Suppressor macrophage treated with lipopolysaccharide for 1 hour (primary cell): ENCODE results near the gene EFCAB11.

Experiments used
- DNase-seq, 3 donors: peaks; one replicate each; pipeline ENCODE4 v3.0.0-alpha.2; 2020 to 2022

Gene EFCAB11

DNA sequence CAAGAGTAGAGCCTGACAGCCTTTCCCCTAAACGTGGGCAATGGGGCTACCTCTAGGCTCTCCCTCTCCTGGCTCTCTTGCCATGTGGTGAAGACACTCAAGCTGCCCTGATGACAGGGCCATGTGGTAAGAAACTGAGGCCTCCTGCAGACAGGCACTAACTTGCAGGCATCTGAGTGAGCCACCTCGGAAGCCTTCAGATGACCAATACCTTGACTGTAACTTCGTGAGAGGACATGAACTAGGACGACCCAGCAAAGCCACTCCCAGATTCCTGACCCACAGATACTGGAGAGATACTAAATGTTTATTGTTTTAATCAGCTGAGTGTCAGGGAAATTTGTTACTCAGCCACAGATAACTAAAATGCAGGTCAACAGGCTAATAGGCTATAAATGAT lies 96.4 kb downstream of the EFCAB11 start:
- no peak for DNase-seq

DNA sequence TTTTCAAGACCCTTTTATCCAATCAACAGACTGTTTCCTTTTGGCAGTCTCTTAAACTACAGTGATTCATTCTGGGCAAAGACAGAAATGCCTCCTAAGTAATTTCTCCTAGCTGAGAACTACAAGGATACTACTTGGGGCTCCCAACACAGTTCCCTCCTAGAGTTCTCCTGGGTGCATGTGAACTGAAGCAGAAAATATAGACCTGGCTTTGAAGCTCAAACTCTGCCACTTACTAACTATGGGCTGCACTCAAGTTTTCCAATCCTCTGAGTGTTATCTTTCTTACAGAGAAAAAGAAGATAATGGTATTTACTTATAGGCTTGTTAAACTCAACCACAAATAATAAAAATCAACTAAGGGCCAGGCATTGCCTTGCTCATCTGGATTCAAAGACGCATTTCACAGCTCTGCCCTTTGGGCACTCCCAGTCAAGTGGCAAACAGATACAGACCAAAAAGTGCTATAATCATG lies 97.6 kb downstream of the EFCAB11 start:
- no peak for DNase-seq

DNA sequence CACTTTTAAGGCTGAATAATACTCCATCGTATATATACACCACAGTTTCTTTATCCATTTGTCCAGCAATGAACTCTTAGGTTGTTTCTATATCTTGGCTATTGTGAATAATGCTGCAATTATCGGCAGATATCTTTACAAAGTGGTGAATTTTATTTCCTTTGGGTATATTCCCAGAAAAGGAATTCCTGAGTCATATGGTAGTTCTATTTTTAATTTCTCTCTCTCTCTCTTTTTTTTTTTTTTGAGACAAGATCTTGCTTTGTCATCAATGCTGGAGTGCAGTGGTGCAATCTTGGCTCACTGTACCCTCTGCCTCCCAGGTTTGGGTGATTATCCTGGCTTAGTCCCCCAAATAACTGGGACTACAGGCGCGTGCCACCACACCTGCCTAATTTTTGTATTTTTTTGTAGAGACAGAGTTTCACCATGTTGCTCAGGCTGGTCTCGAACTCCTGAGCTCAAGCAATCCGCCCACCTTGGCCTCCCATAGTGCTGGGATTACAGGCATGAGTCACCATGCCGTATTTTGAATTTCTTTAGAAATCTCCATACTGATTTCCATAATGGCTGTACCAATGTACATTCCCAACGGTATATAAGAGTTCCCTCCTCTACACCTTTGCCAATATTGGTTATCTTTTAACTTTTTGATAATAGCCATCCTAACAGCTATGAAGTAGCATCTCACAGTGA lies 98.4 kb downstream of the EFCAB11 start:
- DNase-seq, result no peak

DNA sequence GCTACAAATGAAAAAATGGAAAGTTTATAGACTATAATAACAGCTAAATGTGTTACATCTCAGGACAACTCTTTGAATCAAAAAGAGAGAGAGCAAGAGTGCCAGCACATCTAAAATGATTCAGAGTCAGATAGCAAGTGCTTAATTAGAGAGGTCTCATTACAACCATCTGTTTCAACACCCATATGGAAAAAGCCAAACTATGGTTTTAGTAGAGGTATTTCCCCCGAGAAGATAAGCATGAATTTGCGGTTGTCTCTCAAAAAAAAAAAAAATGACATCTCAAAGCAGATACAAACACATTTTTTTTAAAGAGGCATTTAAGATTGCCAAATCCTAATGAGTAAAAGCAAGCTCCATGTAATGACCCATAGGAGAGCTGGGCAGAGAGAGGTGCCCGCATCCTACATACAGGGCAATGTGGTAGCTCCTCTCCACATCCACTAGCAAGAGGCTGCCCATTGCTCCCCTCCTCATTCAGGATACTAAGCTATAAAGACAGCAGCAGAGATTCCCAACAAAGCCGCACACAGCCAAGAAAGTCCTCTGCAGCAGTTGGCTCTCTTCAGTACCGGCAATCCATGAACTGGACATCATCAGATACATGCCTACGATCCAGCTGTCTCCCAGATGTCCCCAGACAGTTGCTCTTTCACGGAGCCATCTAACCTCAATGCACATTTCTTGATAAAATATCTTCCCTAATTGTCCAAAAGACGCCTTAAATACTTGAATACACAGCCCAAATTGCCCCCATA lies 100.4 kb downstream of the EFCAB11 start:
- DNase-seq, result no peak

DNA sequence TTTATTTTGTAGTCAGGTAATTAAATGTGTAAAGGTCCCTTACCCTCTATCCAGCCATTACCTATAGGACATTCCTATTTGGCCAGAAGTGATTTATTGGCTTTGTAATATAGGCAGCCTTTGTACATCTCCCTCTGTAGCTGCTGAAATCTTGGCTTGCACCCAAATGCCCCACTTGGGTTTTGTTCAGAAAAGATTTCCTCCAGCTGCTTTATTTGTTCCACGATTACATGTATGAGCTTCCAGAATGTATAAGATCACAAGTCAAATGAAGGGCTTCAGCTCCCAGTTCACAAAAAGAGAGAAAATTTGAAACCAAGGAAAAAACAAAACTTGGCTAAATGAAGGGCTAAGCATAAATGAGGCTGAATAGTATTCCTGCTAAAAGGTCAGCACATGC lies 103.4 kb downstream of the EFCAB11 start:
- DNase-seq, result no peak

DNA sequence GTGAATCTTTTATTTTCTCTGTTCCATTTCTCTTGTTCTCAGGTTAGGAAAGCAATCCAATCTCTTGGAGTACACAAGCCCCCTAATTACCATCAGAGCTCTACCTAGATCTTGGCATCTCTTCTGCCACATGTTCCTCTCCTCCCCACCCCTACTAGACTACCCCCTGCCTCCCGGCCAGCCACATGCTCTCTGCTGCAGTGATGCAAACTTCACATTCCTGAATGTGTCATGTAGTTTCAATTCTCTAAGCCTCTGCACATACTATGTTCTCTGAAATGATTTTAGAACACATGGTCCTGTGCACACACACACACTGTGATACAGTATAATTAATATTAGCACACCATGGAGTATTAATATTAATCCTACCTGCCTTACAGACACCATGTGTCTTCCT lies 104.6 kb downstream of the EFCAB11 start:
- DNase-seq, result no peak

DNA sequence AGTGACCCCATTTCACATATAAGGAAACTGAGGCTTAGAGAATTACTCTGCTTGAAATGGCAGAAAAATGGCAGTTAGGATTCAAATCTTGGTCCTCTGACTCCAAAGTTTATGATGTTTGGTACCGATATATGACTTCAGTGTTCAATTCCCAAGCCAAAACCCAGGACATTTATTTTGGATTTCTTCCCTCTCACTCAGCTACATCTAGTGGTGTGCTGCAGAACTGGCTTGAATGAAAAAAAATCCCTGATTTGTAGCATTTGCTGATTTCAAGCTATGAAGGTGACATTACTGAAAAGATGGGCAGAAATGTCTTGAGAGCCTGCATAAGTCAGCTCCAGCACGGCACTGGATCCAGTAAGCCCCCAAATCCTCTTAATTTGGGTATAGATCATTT lies 106.4 kb downstream of the EFCAB11 start:
- no peak for DNase-seq

DNA sequence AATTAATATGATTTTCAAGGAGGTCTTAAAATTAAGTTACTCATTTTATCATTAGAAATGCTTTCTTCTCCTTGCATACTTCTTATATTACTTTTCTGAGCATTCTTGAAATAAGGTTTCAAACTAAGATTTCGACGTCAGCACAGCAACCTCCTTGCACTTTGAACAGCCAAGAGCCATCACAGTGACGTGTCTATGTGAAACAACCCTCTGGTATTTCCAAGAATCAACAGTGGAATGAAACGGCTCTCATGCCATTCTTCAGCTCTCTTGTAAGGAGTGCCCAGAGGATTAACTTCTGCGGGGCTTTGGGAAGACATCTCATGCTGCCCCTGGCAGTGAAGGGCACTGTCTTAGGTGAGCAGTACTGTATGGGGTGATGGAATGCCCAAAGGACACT lies 109.2 kb downstream of the EFCAB11 start:
- no peak for DNase-seq

DNA sequence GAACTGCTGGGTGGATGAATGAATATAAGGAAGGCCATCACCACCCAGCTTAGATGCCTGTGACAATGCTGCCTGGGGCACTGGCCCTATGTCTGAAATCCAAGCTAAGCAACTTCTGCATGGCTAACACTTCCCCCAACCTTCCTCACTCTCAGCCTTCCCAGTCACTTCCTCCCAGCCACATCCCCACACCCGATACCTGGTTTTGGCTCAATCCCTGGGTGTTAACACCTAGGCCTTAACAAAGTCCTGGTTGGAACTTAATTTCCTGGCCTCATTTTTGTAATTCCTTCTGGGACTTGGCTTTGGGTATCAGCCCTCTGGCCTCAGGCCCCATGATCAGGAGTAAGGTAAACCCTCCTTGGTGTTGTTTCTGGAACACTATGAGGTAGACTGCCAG lies 110.0 kb downstream of the EFCAB11 start:
- DNase-seq, result no peak

DNA sequence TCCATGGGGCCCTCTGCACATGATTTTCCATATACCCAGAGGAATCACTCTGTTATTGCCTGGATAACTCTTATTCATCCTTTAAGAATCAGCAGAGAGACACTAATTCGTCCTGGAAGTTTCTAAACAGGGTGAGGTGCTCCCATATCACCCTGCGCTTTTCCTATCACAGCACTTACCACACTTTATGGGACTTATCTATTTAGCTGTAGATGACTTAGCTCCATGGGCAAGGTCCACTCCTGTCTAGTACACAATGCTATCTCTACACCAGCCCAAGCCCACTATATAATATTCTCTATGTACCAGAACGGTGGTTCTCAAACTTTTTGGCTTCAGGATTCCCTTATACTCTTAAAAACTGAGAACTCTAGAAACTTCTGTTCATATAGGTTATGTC lies 111.7 kb downstream of the EFCAB11 start:
- no peak for DNase-seq

DNA sequence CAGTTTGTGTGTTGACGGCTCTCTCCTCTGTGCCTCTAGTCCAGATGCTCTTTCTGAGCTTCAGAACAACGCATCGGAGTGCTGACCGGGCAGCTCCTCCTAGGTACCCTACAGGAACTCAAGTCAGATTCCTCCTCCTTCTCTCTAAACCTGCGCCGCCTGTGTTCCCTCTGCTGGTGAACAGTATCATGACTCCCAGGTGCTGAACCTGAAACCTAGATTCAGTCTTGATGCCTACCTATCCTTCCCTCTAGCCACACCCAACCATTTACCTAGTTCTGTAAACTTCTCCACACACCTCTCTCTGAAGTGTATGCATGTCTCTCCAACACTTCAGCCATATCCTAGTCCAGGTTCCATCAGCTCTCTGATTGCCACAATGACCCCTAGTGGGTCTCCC lies 112.7 kb downstream of the EFCAB11 start:
- DNase-seq, result no peak

DNA sequence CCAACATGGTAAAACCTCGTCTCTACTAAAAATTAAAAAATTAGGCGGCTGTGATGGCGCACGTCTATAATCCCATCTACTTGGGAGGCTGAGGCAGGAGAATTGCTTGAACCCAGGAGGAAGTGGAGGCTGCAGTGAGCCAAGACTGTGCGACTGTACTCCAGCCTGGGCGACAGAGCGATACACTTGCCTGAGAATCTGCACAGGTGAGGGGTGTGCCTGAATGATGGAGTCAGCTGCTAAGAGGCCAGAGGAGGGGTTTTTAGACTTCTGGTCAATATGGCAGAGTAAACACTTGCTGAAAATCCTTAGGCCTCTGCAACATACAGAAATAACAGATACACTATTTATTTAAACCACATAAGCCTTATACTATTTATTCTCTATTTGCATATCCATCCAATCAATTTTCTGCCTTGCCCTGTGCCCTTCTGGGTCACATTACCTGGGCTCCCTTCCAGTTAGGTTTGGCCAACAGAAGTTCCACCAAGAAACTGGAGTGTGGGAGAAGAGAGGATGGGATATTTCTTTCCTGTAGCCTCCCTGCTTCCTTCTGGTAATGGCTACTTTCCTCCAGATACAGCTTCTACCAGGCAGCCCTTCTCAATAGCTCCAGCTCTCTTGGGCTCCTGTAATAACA lies 117.6 kb downstream of the EFCAB11 start:
- no peak for DNase-seq

DNA sequence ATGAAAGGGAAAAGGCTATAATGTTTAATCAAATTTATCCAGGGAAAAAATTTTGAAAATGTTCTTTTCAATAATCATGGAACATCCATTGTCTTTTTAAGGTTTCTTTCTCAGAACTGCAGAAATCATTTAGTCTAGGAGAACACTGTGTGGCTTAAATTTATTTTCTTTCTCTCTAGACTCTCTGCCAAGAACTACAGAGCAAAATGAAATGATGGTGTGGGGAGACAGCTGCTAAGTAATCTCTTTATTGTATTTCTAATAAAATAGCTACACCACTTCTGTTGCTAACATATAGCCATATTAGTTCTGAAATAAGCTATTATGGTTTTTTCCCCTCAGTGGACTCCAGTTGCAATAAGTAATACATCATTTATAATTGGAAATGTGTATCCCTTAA lies 120.9 kb downstream of the EFCAB11 start:
- no peak for DNase-seq

DNA sequence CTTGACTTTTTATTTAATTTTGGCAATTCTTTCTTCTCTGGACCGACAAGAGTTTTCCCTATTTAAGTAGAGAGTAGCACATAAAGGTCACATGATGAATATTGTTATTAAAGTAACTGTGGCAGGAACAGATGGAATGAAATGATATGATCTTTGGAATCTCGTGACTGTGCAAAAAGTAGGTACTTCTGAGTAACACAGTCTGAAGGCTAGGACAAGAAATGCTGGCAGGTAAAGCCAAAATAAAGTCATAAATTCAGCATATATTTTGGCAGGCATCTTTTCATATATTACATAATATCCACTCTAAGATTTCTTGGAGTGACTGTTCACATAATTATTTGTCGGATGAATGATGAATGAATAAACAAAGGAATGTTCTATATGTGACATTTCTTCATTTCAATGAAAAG lies 121.4 kb downstream of the EFCAB11 start:
- no peak for DNase-seq

DNA sequence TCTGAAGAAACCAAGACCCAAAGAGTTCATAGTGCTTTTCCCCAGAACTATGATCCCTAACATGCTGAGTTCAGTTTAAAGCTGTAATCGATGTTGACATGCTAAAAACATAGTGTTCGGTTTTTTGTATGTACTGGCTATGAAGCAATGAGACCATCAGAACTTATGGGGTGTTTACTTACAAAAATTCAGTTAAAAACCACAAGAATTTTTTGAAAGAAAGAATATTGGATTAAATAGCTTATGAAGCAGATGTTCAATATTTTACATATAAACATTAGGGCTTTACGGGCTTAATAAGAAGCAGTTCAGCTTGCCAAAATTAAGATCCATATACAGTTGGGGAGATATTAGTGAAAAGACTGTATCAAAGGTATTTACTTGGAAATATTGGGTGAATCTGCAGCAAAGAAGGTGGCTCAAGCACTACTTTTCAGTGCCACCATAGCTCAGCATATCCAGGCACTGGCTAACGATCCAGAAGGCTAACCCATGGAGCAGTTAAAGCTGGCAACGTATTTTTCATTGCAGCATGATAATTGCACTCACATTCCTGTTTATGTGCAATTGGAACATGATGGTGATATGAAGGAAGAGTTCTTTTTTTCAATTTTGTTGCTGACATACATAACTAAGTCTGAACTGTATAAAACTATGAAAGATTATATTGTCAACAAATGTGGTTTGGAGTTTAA lies 125.9 kb downstream of the EFCAB11 start:
- DNase-seq, result no peak

DNA sequence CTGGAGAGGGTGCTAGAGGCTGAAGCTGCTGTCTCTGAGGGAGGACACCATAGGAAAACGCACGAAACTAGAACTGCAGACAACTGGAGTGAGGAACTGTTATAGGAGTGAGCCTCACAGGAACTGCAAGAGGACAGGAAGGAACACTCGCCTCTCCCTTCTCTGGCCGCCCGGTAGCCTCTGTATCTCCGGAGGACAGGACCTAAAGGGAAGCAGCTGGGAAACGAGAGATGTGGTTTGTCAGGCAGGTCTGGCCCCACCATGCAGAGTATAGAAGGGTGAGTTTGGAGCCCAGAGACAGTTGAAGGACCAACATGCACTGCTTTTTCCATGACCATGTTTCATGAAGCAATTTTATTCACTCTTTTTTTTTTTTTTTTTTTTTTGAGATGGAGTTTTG lies 127.3 kb downstream of the EFCAB11 start:
- DNase-seq, result peak in 1 of 3 donors; percentile 9

DNA sequence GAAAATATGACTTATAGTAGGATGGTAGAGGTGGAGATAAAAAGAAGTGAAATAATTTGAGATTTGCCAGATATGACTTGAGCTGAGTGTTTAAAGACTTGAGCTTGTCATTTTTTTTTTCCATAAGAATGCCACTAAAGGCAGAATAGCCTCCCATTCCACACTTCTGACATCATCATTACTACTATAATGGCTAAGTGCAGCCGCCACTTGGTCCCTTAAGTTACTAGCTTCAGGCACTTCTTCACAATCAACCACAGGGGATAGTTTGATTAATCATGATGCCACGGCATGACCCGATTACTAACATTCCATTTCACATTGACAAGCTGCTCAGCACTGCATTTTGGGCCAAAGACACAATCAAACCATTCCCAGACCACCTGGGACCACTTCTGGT lies 127.9 kb downstream of the EFCAB11 start:
- DNase-seq, result no peak

DNA sequence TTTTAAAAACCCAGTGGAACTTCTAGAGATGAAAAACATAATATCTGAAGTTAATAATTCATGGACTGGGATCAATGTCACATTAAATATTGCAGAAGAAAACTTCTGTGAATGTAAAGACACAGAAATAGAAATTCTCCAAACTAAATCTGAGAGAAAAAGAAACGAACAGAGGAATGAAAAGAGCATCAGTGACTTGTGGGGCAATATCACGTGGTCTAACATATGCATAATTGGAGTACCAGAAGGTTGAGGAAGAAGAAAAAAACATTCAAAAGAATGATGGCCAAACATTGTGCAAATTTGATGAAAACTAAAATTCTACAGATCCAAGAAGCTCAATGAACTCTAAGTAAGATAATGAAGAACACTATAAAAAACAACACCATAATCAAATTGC lies 130.8 kb downstream of the EFCAB11 start:
- no peak for DNase-seq

DNA sequence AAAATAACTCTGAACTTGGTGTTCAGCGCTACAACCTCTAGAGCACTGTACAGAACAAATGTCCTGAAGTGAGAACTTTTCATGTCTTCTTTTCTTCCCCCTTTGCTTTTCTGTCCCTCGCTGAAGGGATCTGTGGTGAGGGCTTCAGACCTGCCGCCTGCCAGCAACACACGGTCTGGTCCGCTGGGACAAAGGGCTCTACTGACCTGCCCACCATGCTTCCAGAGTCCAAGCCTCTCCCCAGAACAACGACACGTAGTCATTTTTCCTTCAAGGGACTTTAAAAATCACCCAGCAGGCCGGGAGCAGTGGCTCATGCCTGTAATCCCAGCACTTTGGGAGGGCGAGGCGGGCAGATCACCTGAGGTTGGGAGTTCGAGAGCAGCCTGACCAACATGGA lies 140.4 kb downstream of the EFCAB11 start:
- no peak for DNase-seq

DNA sequence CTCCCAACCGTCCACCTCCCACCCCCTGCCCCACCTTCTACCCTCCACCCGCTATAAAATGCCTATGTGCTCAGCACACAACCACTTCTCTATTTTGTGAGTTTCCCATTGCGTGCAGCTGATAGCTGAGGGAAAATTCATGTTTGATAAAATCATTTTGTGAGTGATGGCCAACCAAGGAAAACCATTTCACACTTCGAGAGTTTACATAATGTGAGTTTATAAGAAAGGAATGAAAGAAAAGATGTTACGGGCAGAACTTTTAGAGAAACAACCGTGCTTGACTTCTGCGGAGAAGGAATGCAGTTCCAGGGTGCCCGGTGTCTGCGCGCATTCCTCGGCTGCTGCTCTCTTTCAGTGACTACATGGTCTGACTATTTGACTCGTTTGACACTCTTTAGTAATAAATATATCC lies 140.9 kb downstream of the EFCAB11 start:
- no peak for DNase-seq

DNA sequence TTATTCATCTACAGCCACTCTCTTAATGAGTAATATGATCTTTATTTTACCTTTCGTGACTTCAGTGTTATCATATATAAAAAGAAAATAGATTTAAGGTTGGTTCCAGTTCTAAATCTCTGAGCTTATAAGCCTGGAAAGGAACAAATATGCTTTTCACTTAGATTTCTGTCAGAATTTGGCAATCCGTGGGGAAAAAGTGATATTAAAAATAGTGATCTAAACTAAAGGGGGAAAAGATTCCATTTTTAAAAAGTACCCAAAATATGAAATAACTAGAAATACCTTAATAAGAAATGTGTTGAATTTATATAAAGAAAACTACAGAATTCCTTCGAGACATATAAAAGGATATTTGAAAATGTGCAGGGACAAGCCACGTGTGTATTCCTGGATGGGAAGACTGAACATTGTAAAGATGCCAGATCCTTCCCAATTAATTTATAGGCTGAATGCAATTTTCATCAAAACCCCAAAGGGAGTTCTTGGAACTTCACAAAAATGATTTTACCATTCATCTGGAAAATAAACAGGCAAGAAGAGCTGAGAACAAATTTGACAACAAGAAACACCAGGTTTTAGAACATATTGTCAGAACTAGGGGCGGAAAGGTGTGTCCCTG lies 142.5 kb downstream of the EFCAB11 start:
- no peak for DNase-seq

DNA sequence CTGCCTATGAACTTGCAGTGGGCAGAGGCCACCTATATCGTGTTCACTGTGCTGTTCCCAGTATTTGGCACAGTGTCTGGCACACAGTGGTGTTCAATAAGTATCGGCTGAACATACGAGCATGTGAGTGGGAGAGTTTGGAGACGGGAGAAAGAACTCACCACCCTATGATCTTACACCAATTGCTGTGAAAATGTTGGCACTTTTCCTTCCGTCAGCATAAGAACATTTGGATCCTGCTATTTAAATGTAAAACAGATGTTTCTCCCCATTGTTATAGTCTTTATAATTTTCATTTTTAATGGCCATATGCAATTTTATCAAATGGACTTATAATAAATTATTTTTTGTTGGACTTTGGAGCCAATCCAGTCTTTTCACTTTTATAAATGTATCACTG lies 144.4 kb downstream of the EFCAB11 start:
- no peak for DNase-seq

DNA sequence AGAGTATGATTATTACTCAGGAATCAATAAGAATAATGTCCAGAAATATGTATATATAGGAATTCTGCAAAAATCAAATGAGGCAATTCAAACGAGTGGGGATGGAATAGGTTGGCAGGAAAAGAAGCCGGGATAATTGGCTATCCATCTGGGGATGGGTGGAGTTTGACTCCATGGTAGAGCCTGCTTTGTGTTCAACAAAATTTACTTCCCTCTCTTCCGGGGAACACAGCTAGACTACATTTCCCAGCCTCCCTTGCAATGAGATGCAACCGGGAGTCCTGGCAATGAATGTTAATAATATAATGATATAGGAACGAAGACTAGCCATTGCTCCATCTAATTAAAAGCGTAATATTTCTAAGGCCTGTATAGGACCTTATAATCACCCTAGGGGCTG lies 146.6 kb downstream of the EFCAB11 start:
- no peak for DNase-seq
